ENCODE data around the gene ADAM12.

ADAM12 gene

DNA sequence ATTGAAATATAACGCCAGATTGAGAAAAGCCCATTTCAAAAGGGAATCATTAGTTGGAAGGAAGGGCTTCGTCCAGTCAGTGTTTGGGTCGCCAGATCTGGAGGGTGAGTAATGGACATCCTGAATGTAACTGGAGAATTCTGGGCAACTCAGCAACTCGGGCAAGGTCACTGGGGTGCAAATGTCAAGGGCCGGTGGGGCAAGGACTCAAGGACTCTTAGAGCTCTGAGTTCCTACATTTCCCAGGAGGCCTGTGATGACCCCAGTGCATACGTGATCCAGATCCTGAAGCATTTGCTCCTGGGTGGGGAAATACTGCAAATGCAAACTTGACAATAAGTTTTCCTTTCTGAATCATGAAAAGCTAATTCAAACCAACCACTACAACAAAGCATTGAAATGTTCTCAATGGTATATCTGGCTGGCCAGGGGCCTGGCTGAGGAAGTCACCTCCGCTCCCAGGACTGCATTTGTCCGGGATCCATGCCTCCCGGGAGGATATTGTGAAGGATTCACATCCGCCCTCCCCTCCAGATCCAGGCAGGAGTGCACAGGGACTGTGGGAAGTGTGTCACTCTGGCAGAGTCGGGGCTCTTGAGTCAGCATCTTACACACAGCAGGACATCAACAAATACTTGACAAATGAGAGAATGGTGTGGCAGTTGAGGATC is 327.9 kb downstream of the ADAM12 start:
- Histone ChIP-seq H3K27me3 (peaks cover 28% of the 10 kb centered on the region), H3K27ac (no peak overlapping the region), H3K9me3 (no peaks in the 10 kb centered on the region), H3K36me3 (no peaks in the 10 kb centered on the region), H3K4me3 (ENCODE audit: low read depth in 1 of 2, low read length in 1 of 2) (no peak overlapping the region), H3K4me1 (ENCODE audit: control insufficient read depth in 1 of 2, insufficient read depth in 1 of 2, low read depth in 1 of 2, low read length in 1 of 2) (no peaks in the 10 kb centered on the region)
- TF ChIP-seq, protein P1, sequence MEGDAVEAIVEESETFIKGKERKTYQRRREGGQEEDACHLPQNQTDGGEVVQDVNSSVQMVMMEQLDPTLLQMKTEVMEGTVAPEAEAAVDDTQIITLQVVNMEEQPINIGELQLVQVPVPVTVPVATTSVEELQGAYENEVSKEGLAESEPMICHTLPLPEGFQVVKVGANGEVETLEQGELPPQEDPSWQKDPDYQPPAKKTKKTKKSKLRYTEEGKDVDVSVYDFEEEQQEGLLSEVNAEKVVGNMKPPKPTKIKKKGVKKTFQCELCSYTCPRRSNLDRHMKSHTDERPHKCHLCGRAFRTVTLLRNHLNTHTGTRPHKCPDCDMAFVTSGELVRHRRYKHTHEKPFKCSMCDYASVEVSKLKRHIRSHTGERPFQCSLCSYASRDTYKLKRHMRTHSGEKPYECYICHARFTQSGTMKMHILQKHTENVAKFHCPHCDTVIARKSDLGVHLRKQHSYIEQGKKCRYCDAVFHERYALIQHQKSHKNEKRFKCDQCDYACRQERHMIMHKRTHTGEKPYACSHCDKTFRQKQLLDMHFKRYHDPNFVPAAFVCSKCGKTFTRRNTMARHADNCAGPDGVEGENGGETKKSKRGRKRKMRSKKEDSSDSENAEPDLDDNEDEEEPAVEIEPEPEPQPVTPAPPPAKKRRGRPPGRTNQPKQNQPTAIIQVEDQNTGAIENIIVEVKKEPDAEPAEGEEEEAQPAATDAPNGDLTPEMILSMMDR (IDR thresholded peaks at IDR 0.05) = no peak

DNA sequence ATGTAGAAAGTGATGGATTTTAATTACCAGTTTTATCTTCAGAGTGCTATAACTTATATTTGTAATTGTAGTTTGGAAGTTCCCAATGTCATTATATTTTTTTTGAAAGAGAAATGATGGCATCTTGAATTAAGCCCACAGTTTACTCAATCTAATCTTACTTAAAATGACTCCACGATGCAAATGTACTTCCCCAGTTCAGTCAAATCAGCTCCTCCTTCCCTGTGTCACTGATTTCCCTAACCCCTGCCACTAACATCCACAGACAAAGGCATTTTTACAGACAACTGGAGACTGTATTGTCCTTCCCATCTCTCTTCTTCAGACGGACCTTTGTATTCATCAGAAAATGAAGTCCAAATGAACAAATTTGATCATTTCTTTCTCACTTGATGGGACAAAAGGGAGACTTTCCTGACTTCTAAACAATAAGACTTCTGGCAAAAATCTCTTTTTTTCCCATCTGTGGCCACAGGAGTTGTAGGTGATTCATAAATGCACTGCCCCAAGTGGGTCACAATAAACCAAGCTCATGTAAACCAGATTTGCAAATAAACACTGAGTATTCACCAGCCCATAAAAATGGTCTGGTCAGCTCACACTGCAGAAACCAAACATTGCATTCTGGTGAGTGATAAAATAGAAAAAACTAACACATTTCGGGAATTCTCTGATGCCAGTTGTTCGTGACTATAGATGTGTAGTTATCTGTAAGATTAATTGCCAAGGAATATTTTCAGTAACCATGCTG is 329.0 kb downstream of the ADAM12 start:
- TF ChIP-seq, protein P1 (IDR thresholded peaks at IDR 0.05) = no peak
- Histone ChIP-seq H3K4me1 (ENCODE audit: control insufficient read depth in 1 of 2, insufficient read depth in 1 of 2, low read depth in 1 of 2, low read length in 1 of 2) (no peaks in the 10 kb centered on the region), H3K9me3 (no peaks in the 10 kb centered on the region), H3K27ac (no peak overlapping the region), H3K4me3 (ENCODE audit: low read depth in 1 of 2, low read length in 1 of 2) (no peak overlapping the region), H3K27me3 (peaks cover 28% of the 10 kb centered on the region), H3K36me3 (no peaks in the 10 kb centered on the region)

DNA sequence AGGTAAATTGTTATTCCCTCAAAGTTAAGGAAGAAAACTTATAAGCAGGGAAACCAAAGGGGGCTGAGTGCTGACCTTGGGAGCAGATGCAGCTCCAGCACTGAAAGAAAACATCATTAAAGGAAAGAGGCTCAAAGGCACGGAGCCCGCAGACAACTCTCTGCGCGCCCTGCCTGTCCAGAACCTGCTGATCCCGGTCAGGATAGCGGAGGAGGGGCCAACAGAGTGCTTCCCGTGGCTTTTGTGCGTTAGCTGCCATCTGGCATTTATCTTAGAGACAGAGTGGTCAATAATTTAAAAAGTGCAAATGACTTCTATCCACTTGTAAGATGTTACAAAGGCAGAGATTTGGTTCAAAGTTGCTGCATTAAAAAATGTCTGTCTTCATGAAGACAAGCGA is 329.8 kb downstream of the ADAM12 start:
- H3K9me3 ChIP-seq = no peaks in the 10 kb centered on the region
- peaks cover 28% of the 10 kb centered on the region for H3K27me3 ChIP-seq
- H3K36me3 ChIP-seq = no peaks in the 10 kb centered on the region
- H3K4me1 ChIP-seq (ENCODE audit: control insufficient read depth in 1 of 2, insufficient read depth in 1 of 2, low read depth in 1 of 2, low read length in 1 of 2) = no peaks in the 10 kb centered on the region
- H3K4me3 ChIP-seq (ENCODE audit: low read depth in 1 of 2, low read length in 1 of 2) = no peak overlapping the region
- TF ChIP-seq, protein P1 (IDR thresholded peaks at IDR 0.05) = no peak
- H3K27ac ChIP-seq = no peak overlapping the region

DNA sequence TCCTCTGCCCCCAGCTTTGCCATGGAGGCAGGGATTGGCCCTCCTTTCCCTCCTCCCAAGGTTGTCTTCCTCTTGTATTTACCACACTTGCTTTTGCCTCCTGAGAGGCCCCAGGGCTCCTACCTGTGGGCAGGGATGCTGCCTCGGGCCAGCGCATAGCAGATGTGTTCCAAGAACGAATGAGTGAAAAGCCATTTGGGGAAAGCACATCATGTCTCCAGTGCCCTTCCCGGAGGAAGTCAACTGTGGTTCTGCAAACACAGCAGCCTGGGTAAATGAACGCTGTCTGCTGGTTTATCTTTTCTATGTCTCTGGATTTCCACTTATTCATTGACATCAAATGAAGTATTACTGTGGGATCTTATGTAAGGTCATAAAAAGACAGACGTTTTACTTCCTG is 330.2 kb downstream of the ADAM12 start:
- H3K27me3 ChIP-seq = peaks cover 28% of the 10 kb centered on the region
- no peaks in the 10 kb centered on the region for H3K4me1 ChIP-seq (ENCODE audit: control insufficient read depth in 1 of 2, insufficient read depth in 1 of 2, low read depth in 1 of 2, low read length in 1 of 2)
- H3K27ac ChIP-seq = no peak overlapping the region
- H3K4me3 ChIP-seq (ENCODE audit: low read depth in 1 of 2, low read length in 1 of 2) = no peak overlapping the region
- no peaks in the 10 kb centered on the region for H3K9me3 ChIP-seq
- TF ChIP-seq, protein P1 (IDR thresholded peaks at IDR 0.05) = no peak
- no peaks in the 10 kb centered on the region for H3K36me3 ChIP-seq

DNA sequence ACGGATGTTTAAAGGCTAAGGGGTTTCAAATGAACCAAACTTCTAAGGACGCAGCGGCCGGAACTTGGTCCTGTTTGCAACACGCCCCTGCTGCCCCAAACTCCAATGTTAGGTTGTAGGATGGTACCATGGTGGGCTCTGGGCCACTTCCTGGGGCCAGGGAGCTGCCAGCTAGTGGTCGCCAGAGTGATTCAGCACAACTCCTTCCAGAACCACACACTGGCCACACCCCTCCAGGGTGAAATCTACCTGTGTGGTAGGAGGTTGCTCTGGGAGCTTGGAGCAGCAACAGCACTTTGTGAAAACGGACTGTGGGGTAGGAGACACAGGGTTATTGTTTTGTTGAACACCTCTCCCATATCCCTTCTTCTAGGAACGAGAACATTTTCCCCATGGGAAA is 330.8 kb downstream of the ADAM12 start:
- Histone ChIP-seq H3K27me3 (peaks cover 28% of the 10 kb centered on the region), H3K27ac (no peak overlapping the region), H3K4me1 (ENCODE audit: control insufficient read depth in 1 of 2, insufficient read depth in 1 of 2, low read depth in 1 of 2, low read length in 1 of 2) (no peaks in the 10 kb centered on the region), H3K36me3 (no peaks in the 10 kb centered on the region), H3K4me3 (ENCODE audit: low read depth in 1 of 2, low read length in 1 of 2) (no peak overlapping the region), H3K9me3 (no peaks in the 10 kb centered on the region)
- TF ChIP-seq, protein P1 (IDR thresholded peaks at IDR 0.05) = no peak

All from neutrophil (primary cell).